CD4-positive, alpha-beta T cell (primary cell): ENCODE measurements around the gene TUT1. TPM values are rescaled to one million over a fixed set of nuclear protein-coding genes. Genes with fewer than 3 reads are reported as not detected.

ENCODE experiments used
- ATAC-seq: fragments of 200-7000 bp; cut with Tn5 transposase; one replicate; pipeline ENCODE4 v1.10.0; 2022; ENCODE audit warnings: mild to moderate bottlenecking; ENCODE audit not compliant: poor library complexity
- CTCF ChIA-PET: fragments of 350-600 bp; sonication (Branson Sonifier 250); formaldehyde crosslinking; loops from one replicate; lab custom pipeline; 2021; ENCODE audit warnings: antibody characterized with exemption, inconsistent platforms; lab: Charles Lee
- POLR2A ChIA-PET: fragments of 350-600 bp; sonication (Branson Sonifier 250); formaldehyde crosslinking; loops from one replicate; lab custom pipeline; 2021; ENCODE audit warnings: antibody characterized with exemption, inconsistent platforms; lab: Charles Lee
- DNase-seq, 14 experiments: peaks; one replicate each; pipeline ENCODE4 v3.0.0-alpha.2; 2013 to 2020; ENCODE audit warnings: mixed read lengths in 2 of 14
- H3K27ac ChIP-seq, 2 donors: one replicate each; pipeline versions ENCODE4 v1.5.1 to v1.7.0; 2013; ENCODE audit warnings: low read length in 2 of 2, low read depth in 1 of 2, mild to moderate bottlenecking in 1 of 2
- H3K27me3 ChIP-seq, 2 experiments: 1 replicate in 1 of 2; 2 replicates in 1 of 2; pipeline versions ENCODE4 v1.6.1 to v1.7.0; 2013; ENCODE audit warnings: low read length in 2 of 2, control low read depth in 1 of 2, mild to moderate bottlenecking in 1 of 2, moderate library complexity in 1 of 2; ENCODE audit not compliant: insufficient read depth in 2 of 2, control insufficient read depth in 1 of 2
- H3K36me3 ChIP-seq: one replicate; pipeline ENCODE4 v1.6.1; 2013; ENCODE audit warnings: low read length, control low read depth; ENCODE audit not compliant: insufficient read depth
- H3K4me1 ChIP-seq: one replicate; pipeline ENCODE4 v1.6.1; 2013; ENCODE audit warnings: low read length, control low read depth; ENCODE audit not compliant: insufficient read depth
- H3K4me3 ChIP-seq: one replicate; pipeline ENCODE4 v1.5.1; 2013; ENCODE audit warnings: mild to moderate bottlenecking, low read length, moderate library complexity
- H3K9me3 ChIP-seq, 2 experiments: 1 replicate in 1 of 2; 2 replicates in 1 of 2; pipeline versions ENCODE4 v1.6.1 to v1.7.0; 2013; ENCODE audit warnings: low read length in 2 of 2, mild to moderate bottlenecking in 2 of 2, control low read depth in 1 of 2, moderate library complexity in 1 of 2; ENCODE audit not compliant: control insufficient read depth in 1 of 2, insufficient read depth in 1 of 2
- H3K27ac Mint-ChIP-seq: one replicate; pipeline ENCODE4 v1.8.0; 2020; ENCODE audit warnings: mixed read lengths
- H3K27me3 Mint-ChIP-seq: one replicate; pipeline ENCODE4 v1.8.0; 2021; ENCODE audit warnings: mixed read lengths
- H3K36me3 Mint-ChIP-seq: one replicate; pipeline ENCODE4 v1.8.0; 2021; ENCODE audit warnings: low read depth, mixed read lengths
- H3K4me1 Mint-ChIP-seq: one replicate; pipeline ENCODE4 v1.8.0; 2021; ENCODE audit warnings: low read depth, mixed read lengths
- H3K4me3 Mint-ChIP-seq: one replicate; pipeline ENCODE4 v1.8.0; 2020; ENCODE audit warnings: mild to moderate bottlenecking, mixed read lengths
- H3K9me3 Mint-ChIP-seq: one replicate; pipeline ENCODE4 v1.8.0; 2020; ENCODE audit warnings: mixed read lengths
- intact Hi-C, 2 experiments: fragments of 100-400 bp; cut with DNase I in 1 of 2; cut with micrococcal nuclease in 1 of 2; formaldehyde crosslinking; loops; one replicate each; pipeline versions ENCODE4 v1.15.1 to v1.9.0; 2023 to 2025; cut with DNase I, micrococcal nuclease
- polyA plus RNA-seq, 2 donors: library from polyadenylated mRNA; unstranded; fragments of 120-200 nt; gene quantifications; one replicate each; pipeline ENCODE4 v1.2.1, GENCODE V29; 2013
- total RNA-seq, 174 experiments: library from RNA in 2 of 174; stranded (reverse) in 2 of 174; gene quantifications; one replicate each; pipeline ENCODE4 v1.2.3 and lab custom pipeline; 2021 to 2026
- TF ChIP-seq, protein P1 (sequence below): fragments of 200-600 bp; IDR thresholded peaks from one replicate; pipeline ENCODE4 v1.8.0; 2022; ENCODE audit warnings: antibody characterized with exemption, mild to moderate bottlenecking

The TUT1 gene, protein sequence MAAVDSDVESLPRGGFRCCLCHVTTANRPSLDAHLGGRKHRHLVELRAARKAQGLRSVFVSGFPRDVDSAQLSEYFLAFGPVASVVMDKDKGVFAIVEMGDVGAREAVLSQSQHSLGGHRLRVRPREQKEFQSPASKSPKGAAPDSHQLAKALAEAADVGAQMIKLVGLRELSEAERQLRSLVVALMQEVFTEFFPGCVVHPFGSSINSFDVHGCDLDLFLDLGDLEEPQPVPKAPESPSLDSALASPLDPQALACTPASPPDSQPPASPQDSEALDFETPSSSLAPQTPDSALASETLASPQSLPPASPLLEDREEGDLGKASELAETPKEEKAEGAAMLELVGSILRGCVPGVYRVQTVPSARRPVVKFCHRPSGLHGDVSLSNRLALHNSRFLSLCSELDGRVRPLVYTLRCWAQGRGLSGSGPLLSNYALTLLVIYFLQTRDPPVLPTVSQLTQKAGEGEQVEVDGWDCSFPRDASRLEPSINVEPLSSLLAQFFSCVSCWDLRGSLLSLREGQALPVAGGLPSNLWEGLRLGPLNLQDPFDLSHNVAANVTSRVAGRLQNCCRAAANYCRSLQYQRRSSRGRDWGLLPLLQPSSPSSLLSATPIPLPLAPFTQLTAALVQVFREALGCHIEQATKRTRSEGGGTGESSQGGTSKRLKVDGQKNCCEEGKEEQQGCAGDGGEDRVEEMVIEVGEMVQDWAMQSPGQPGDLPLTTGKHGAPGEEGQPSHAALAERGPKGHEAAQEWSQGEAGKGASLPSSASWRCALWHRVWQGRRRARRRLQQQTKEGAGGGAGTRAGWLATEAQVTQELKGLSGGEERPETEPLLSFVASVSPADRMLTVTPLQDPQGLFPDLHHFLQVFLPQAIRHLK
- 10 to 100 TPM; 25.5 to 26.2 TPM for total RNA-seq
- polyA plus RNA-seq (2013, experiment 1 of 2) = 20.1 TPM
- 22.9 TPM for polyA plus RNA-seq (2013, experiment 2 of 2)
- 5.2 to 20.0 (median 14.0) reads per million in 172 experiments for total RNA-seq (lab: John Stamatoyannopoulos, UW)

DNA sequence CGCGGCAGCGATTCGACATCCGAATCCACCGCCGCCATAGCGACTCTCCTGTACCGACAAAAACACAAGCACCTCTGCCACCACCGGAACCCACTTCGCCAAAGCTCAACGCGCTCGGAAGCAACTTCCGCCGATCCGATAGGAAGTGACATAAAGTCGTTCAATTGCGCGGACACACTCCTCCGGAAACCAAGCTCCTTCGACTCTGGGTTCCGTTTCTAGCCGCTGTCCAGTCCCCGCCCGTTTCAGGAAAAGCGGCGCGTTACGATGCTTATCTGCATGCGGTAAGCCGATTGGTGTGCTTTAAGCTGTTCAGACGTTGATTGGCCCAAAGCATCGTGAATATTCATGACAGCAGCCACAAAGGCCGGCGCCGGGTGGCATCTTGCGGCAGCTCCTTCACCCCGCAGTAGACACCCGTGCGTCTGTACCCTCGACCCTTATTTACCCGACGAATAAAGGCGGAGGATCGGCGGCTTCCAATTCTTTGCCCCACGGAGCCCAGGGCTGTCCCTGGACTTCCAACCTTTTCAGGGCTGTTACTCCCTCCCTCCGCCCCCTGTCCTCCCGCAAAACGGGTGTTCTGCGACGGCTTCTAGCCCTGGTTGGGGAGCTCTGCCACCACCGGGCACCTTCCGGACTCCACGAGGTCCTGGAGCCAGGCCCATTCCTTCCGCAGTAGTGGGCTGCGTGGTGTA is at the start of gene TUT1:
TUT1 (minus strand) TSS at position 76 of the 698 bp plus-strand sequence; CDS start at position 38, 38 bp downstream.
- Mint-ChIP-seq H3K4me1 (peaks cover 72% of the 10 kb centered on the region), H3K27ac (peak within 1 kb of the TSS; percentile 89), H3K27me3 (no peaks in the 10 kb centered on the region), H3K36me3 (peaks cover 69% of the 10 kb centered on the region), H3K9me3 (no peaks in the 10 kb centered on the region), H3K4me3 (peak within 1 kb of the TSS; percentile 91)
- Histone ChIP-seq H3K27ac (peak within 1 kb of the TSS; percentile 95 to 97), H3K27me3 (no peaks in the 10 kb centered on the region), H3K4me3 (peak within 1 kb of the TSS; percentile 98), H3K9me3 (no peaks in the 10 kb centered on the region), H3K36me3 (peaks cover 57% of the 10 kb centered on the region), H3K4me1 (peaks cover 43% of the 10 kb centered on the region)
- peak; percentile 91 to 99 (median 95) for DNase-seq
- ATAC-seq = peak; percentile 82
- ChIA-PET CTCF (interaction anchor here (0.6 to 2.6 kb wide), 22 partner anchors 9 to 290 kb away, joined by 3 to 20 read pairs (median 6); partner anchors contain the start of genes B3GAT3, C11orf98, CSKMT and EEF1G), POLR2A (interaction anchor here (0.6 to 4.4 kb wide), 63 partner anchors 9 to 1749 kb away, joined by 3 to 177 read pairs (median 8); partner anchors contain the start of genes AHNAK, ASRGL1, B3GAT3 and BSCL2)
- TF ChIP-seq, protein P1, sequence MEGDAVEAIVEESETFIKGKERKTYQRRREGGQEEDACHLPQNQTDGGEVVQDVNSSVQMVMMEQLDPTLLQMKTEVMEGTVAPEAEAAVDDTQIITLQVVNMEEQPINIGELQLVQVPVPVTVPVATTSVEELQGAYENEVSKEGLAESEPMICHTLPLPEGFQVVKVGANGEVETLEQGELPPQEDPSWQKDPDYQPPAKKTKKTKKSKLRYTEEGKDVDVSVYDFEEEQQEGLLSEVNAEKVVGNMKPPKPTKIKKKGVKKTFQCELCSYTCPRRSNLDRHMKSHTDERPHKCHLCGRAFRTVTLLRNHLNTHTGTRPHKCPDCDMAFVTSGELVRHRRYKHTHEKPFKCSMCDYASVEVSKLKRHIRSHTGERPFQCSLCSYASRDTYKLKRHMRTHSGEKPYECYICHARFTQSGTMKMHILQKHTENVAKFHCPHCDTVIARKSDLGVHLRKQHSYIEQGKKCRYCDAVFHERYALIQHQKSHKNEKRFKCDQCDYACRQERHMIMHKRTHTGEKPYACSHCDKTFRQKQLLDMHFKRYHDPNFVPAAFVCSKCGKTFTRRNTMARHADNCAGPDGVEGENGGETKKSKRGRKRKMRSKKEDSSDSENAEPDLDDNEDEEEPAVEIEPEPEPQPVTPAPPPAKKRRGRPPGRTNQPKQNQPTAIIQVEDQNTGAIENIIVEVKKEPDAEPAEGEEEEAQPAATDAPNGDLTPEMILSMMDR = no peak
- intact Hi-C loops = loop anchor here (1.0 to 5.0 kb wide), 15 partner anchors 9 to 289 kb away; partner anchors contain the start of genes EML3 (in 2 of the 2), LBHD1 (in 2 of the 2), UQCC3 (in 2 of the 2) and BSCL2 (in 1 of the 2)

DNA sequence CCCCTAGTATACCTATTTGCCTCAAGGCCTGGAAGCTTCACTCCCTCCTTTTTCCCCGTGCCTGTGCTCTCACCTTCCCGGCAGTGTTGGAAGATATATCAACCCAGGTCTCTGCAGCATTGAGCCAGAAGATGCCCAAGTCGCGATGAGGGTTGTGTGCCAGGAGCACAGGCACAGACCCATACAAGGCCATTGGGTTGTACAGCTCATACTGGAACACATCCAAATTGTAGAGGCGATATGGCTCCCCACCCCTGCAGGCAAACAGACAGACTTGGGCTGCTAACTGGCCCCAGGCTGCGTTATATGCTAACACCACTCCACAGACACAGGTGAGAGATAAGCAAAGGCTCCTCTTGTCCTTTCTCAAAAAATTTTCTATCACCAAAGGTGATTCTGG is 41.2 kb upstream of the TUT1 start:
- Mint-ChIP-seq H3K27ac (peak overlapping the region; percentile 30), H3K27me3 (no peaks in the 10 kb centered on the region), H3K4me3 (no peak overlapping the region), H3K36me3 (peaks cover 96% of the 10 kb centered on the region), H3K9me3 (no peaks in the 10 kb centered on the region), H3K4me1 (peaks cover 19% of the 10 kb centered on the region)
- TF ChIP-seq, protein P1 = no peak
- no peak overlapping the region for H3K4me3 ChIP-seq
- no peaks in the 10 kb centered on the region for H3K27me3 ChIP-seq
- ATAC-seq (no peak), DNase-seq (no peak)
- POLR2A ChIA-PET = interaction anchor here (1.9 kb wide), 1 partner anchor 41 kb away, joined by 5 read pairs; the partner anchor contains the start of gene TUT1
- peaks cover 92% of the 10 kb centered on the region for H3K36me3 ChIP-seq
- intact Hi-C loops = no loop called here
- H3K27ac ChIP-seq = no peak overlapping the region
- H3K4me1 ChIP-seq = peaks cover 27% of the 10 kb centered on the region
- H3K9me3 ChIP-seq = no peaks in the 10 kb centered on the region
- CTCF ChIA-PET = no interaction called here
